ENCODE data around the gene CEP72.

Gene CEP72

GRCh38 chr5:612498-613424, 621 bp downstream of the CEP72 start:
- TF ChIP-seq, protein P1, sequence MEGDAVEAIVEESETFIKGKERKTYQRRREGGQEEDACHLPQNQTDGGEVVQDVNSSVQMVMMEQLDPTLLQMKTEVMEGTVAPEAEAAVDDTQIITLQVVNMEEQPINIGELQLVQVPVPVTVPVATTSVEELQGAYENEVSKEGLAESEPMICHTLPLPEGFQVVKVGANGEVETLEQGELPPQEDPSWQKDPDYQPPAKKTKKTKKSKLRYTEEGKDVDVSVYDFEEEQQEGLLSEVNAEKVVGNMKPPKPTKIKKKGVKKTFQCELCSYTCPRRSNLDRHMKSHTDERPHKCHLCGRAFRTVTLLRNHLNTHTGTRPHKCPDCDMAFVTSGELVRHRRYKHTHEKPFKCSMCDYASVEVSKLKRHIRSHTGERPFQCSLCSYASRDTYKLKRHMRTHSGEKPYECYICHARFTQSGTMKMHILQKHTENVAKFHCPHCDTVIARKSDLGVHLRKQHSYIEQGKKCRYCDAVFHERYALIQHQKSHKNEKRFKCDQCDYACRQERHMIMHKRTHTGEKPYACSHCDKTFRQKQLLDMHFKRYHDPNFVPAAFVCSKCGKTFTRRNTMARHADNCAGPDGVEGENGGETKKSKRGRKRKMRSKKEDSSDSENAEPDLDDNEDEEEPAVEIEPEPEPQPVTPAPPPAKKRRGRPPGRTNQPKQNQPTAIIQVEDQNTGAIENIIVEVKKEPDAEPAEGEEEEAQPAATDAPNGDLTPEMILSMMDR (IDR thresholded peaks at IDR 0.05; ENCODE audit: low read depth, low read length, missing control alignments), result no peak
- peak overlapping the region; percentile 74 for H3K4me3 ChIP-seq (replicated peaks; ENCODE audit: low read depth, low read length)
- DNase-seq (ENCODE audit: extremely low read depth, low read depth), result no peak

GRCh38 chr5:616484-617039, 4.4 kb downstream of the CEP72 start:
- no peak for DNase-seq (ENCODE audit: extremely low read depth, low read depth)
- TF ChIP-seq, protein P1 (IDR thresholded peaks at IDR 0.05; ENCODE audit: low read depth, low read length, missing control alignments), result no peak
- H3K4me3 ChIP-seq (replicated peaks; ENCODE audit: low read depth, low read length), result no peak overlapping the region

- DNase-seq (ENCODE audit: extremely low read depth, low read depth), result no peak
- no peak overlapping the region for H3K4me3 ChIP-seq (replicated peaks; ENCODE audit: low read depth, low read length)
- TF ChIP-seq, protein P1 (IDR thresholded peaks at IDR 0.05; ENCODE audit: low read depth, low read length, missing control alignments), result no peak
Measured at GRCh38 chr5:617896-618295, 5.8 kb downstream of the CEP72 start.

DNA sequence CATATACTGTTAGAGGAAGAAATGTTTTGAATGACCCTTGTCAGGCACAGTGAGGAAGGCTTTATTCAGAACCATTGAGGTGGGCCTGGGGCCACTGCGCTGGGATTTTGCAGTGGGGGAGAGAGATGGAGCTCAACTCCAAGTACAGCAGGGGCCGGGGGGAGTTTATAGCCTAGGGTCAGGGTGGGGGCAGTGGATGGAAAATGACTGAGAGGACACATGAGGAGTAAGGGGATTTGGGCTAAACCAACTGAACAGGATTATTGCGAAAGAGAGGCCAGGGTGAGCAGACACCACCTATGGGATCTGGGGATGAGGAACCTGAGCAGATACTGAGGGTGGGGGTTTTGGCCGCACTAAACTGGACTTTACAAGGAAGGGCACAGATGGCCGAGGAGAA, 6.3 kb downstream of the CEP72 start:
- TF ChIP-seq, protein P1 (IDR thresholded peaks at IDR 0.05; ENCODE audit: low read depth, low read length, missing control alignments), result no peak
- no peak for DNase-seq (ENCODE audit: extremely low read depth, low read depth)
- H3K4me3 ChIP-seq (replicated peaks; ENCODE audit: low read depth, low read length), result no peak overlapping the region

DNA sequence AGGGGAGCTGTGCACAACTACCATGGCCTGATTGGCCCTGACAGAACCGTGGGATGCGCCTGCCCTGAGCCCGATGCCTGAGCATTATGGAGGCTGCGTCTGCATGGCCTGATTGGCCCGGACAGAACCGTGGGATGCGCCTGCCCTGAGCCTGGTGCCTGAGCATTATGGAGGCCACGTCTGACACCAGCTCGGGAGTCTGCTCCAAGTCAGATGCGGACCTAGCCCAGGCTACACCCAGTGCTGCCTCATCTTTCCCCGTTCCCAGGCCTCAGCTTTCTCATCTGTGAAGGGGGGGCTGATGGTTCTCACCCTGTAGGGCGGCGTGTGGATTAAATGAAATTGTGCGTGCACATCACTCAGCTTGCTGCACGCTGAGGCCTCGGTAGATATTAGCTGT, 7.3 kb downstream of the CEP72 start:
- no peak for DNase-seq (ENCODE audit: extremely low read depth, low read depth)
- TF ChIP-seq, protein P1 (IDR thresholded peaks at IDR 0.05; ENCODE audit: low read depth, low read length, missing control alignments), result no peak
- H3K4me3 ChIP-seq (replicated peaks; ENCODE audit: low read depth, low read length), result no peak overlapping the region

GRCh38 chr5:620152-620551, 8.0 kb downstream of the CEP72 start:
- TF ChIP-seq, protein P1 (IDR thresholded peaks at IDR 0.05; ENCODE audit: low read depth, low read length, missing control alignments), result no peak
- no peak overlapping the region for H3K4me3 ChIP-seq (replicated peaks; ENCODE audit: low read depth, low read length)
- no peak for DNase-seq (ENCODE audit: extremely low read depth, low read depth)

Measured in HFF-Myc (cell line).